ENCODE data around the gene SNW1.

Gene SNW1

DNA sequence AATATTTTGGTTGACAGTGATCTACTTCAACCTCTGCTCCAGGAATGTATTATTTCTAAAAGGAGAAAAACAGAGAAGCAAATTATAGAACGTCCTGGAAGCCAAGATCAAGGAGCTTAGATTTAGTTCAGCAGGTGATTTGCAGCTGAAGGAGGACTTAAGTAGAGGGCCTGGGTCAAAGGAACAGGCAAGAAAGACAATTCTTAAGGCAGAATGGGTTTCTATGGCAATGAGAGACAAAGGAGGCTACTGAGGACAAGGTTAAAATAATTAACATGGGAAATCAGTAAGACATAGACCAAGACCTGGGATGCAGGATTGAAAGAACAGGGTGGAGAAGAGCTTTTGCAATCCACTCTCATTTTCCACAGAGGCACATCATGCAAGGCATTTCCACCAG, 2.4 kb upstream of the SNW1 start:
- Histone ChIP-seq H3K9me3 (ENCODE audit: insufficient read depth, low read depth, low read length) (no peaks in the 10 kb centered on the region), H3K79me2 (ENCODE audit: insufficient read depth, low read length) (peaks cover 25% of the 10 kb centered on the region), H3K9me2 (replicated peaks; ENCODE audit: low read depth, low read length) (no peaks in the 10 kb centered on the region), H2AFZ (ENCODE audit: low read length) (no peak overlapping the region), H3K9ac (ENCODE audit: low read depth, low read length, poor library complexity, severe bottlenecking) (no peak overlapping the region), H3K4me1 (ENCODE audit: insufficient read depth, low read length, poor library complexity, severe bottlenecking) (peaks cover 27% of the 10 kb centered on the region), H3K27me3 (ENCODE audit: insufficient read depth, low read length, poor library complexity, severe bottlenecking) (no peaks in the 10 kb centered on the region), H4K20me1 (ENCODE audit: insufficient read depth, low read length, poor library complexity, severe bottlenecking) (peaks cover 23% of the 10 kb centered on the region), H3K36me3 (ENCODE audit: insufficient read depth, low read length) (no peaks in the 10 kb centered on the region), H3K4me3 (ENCODE audit: low read length, poor library complexity, severe bottlenecking) (no peak overlapping the region), H3K4me2 (ENCODE audit: low read depth, low read length, poor library complexity, severe bottlenecking) (no peak overlapping the region), H3F3A (ENCODE audit: low read depth) (no peaks in the 10 kb centered on the region)
- TF ChIP-seq, protein P1, sequence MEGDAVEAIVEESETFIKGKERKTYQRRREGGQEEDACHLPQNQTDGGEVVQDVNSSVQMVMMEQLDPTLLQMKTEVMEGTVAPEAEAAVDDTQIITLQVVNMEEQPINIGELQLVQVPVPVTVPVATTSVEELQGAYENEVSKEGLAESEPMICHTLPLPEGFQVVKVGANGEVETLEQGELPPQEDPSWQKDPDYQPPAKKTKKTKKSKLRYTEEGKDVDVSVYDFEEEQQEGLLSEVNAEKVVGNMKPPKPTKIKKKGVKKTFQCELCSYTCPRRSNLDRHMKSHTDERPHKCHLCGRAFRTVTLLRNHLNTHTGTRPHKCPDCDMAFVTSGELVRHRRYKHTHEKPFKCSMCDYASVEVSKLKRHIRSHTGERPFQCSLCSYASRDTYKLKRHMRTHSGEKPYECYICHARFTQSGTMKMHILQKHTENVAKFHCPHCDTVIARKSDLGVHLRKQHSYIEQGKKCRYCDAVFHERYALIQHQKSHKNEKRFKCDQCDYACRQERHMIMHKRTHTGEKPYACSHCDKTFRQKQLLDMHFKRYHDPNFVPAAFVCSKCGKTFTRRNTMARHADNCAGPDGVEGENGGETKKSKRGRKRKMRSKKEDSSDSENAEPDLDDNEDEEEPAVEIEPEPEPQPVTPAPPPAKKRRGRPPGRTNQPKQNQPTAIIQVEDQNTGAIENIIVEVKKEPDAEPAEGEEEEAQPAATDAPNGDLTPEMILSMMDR (conservative IDR thresholded peaks at IDR 0.05; ENCODE audit: low read length), result no peak
- TF ChIP-seq EZH2phosphoT487 (IDR thresholded peaks at IDR 0.05; ENCODE audit: borderline replicate concordance), result no peak

DNA sequence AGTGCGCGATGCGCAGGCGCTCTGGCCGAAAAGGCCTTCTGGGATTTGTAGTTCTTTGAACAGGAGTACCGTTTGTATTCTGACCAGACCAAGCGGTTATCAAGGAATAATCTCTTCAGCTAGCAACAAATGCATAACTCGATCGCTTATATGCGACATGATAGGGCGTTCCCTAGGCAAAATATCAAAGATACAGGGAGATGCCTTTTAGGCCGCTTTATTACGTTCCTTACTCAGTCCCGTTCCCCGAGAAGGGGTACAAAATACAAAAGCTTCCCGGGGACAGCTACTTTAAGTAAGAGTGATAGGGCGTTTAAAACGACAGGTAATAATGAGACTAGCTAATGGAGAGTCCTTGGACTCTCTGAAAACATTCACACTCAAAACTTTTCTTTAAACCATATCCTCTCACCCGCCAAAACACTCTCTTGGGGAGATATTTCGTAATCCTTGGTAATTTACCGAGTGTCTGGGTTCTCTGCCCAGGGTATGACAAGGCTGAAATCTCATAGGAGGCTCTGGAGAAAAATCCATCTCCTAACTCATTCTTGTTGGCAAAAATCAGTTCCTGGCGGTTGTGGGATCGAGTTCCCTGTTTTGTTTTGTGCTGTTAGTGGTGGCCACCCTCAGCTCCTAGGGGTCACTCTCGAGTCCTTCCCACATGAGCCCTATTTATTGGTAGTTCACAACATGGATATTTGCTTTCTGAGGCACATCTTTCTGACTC, 412 bp upstream of the SNW1 start:
- H3K79me2 ChIP-seq (ENCODE audit: insufficient read depth, low read length), result peaks cover 44% of the 10 kb centered on the region
- H3K9me3 ChIP-seq (ENCODE audit: insufficient read depth, low read depth, low read length), result no peaks in the 10 kb centered on the region
- peak overlapping the region; percentile 87 for H3K9ac ChIP-seq (ENCODE audit: low read depth, low read length, poor library complexity, severe bottlenecking)
- peak overlapping the region; percentile 100 for H2AFZ ChIP-seq (ENCODE audit: low read length)
- H4K20me1 ChIP-seq (ENCODE audit: insufficient read depth, low read length, poor library complexity, severe bottlenecking), result peaks cover 39% of the 10 kb centered on the region
- H3F3A ChIP-seq (ENCODE audit: low read depth), result no peaks in the 10 kb centered on the region
- H3K36me3 ChIP-seq (ENCODE audit: insufficient read depth, low read length), result no peaks in the 10 kb centered on the region
- TF ChIP-seq, protein P1 (conservative IDR thresholded peaks at IDR 0.05; ENCODE audit: low read length), result peak; percentile 54
- no peak for TF ChIP-seq EZH2phosphoT487 (IDR thresholded peaks at IDR 0.05; ENCODE audit: borderline replicate concordance)
- H3K4me1 ChIP-seq (ENCODE audit: insufficient read depth, low read length, poor library complexity, severe bottlenecking), result peaks cover 38% of the 10 kb centered on the region
- no peaks in the 10 kb centered on the region for H3K9me2 ChIP-seq (replicated peaks; ENCODE audit: low read depth, low read length)
- no peaks in the 10 kb centered on the region for H3K27me3 ChIP-seq (ENCODE audit: insufficient read depth, low read length, poor library complexity, severe bottlenecking)
- peak overlapping the region; percentile 99 for H3K4me2 ChIP-seq (ENCODE audit: low read depth, low read length, poor library complexity, severe bottlenecking)
- peak overlapping the region; percentile 97 for H3K4me3 ChIP-seq (ENCODE audit: low read length, poor library complexity, severe bottlenecking)

DNA sequence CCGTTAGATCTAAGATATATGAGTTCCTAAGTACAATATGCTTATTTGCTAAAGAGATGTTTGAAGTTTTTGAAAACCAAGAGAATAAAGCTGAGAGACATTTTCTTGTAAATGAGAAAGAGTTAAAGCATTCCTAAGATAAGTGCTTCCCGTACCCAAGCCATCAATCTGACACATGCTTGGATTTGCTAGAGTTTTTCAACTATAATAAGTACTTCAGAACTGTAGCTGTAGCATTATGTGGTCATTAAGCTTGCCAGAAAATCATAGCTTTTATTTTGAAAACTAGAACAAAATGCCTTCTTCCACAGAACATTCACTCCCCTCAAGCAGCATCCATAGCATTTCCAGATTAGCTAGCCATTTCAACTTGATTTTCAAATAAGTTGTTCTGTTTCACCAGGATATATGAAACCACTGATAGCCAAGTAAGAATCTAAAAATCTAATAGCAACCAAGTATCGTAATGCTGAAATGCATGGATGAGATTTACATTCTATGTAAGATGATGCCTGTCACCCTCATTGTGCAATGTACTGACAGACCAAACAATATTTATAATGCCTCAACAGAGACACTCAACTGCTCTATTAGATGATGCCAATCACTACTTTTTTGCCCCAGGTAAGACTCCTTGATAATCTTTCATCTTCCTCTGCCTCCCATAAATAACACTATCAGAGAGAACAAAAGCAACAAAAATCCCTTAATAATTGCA, 8.0 kb downstream of the SNW1 start:
- H3K36me3 ChIP-seq (ENCODE audit: insufficient read depth, low read length), result peaks cover 46% of the 10 kb centered on the region
- H3K9me2 ChIP-seq (replicated peaks; ENCODE audit: low read depth, low read length), result no peaks in the 10 kb centered on the region
- peaks cover 53% of the 10 kb centered on the region for H3K79me2 ChIP-seq (ENCODE audit: insufficient read depth, low read length)
- no peak overlapping the region for H2AFZ ChIP-seq (ENCODE audit: low read length)
- H4K20me1 ChIP-seq (ENCODE audit: insufficient read depth, low read length, poor library complexity, severe bottlenecking), result peaks cover 40% of the 10 kb centered on the region
- H3K27me3 ChIP-seq (ENCODE audit: insufficient read depth, low read length, poor library complexity, severe bottlenecking), result no peaks in the 10 kb centered on the region
- H3K9me3 ChIP-seq (ENCODE audit: insufficient read depth, low read depth, low read length), result no peaks in the 10 kb centered on the region
- H3K9ac ChIP-seq (ENCODE audit: low read depth, low read length, poor library complexity, severe bottlenecking), result peak overlapping the region; percentile 12
- no peaks in the 10 kb centered on the region for H3F3A ChIP-seq (ENCODE audit: low read depth)
- TF ChIP-seq EZH2phosphoT487 (IDR thresholded peaks at IDR 0.05; ENCODE audit: borderline replicate concordance), result no peak
- TF ChIP-seq, protein P1 (conservative IDR thresholded peaks at IDR 0.05; ENCODE audit: low read length), result no peak
- peak overlapping the region; percentile 53 for H3K4me2 ChIP-seq (ENCODE audit: low read depth, low read length, poor library complexity, severe bottlenecking)
- peaks cover 18% of the 10 kb centered on the region for H3K4me1 ChIP-seq (ENCODE audit: insufficient read depth, low read length, poor library complexity, severe bottlenecking)
- H3K4me3 ChIP-seq (ENCODE audit: low read length, poor library complexity, severe bottlenecking), result peak overlapping the region; percentile 35
